AG04449 (cell line): ENCODE measurements around the gene CHSY3.

Experiments
- CTCF ChIA-PET: fragments of 350-600 bp; formaldehyde crosslinking; extraction: SDS; loops from one replicate; lab custom pipeline; 2021; ENCODE audit warnings: antibody characterized with exemption; lab: Yijun Ruan, JAX
- POLR2A ChIA-PET: fragments of 400-600, 350-600 bp; formaldehyde crosslinking; extraction: SDS; loops from one replicate; lab custom pipeline; 2020; ENCODE audit warnings: antibody characterized with exemption, inconsistent platforms; lab: Yijun Ruan, JAX
- DNase-seq: peaks from one replicate; pipeline ENCODE4 v3.0.0-alpha.2; 2010; ENCODE audit warnings: low read depth, low spot score
- H3K4me3 ChIP-seq: 2 replicates; pipeline ENCODE4 v1.5.1; 2011; ENCODE audit warnings: low read depth, mild to moderate bottlenecking, control low read depth, low read length
- CTCF ChIP-seq: IDR thresholded peaks from one replicate; pipeline ENCODE4 v1.5.1; 2011; ENCODE audit warnings: mild to moderate bottlenecking, moderate library complexity, low read length, control low read depth, inconsistent platforms; ENCODE audit not compliant: insufficient read depth; ENCODE audit errors: missing control alignments

The CHSY3 gene

GRCh38 chr5:130065617-130066016 is 161.4 kb downstream of the CHSY3 start:
- DNase-seq = no peak
- ChIA-PET CTCF (no interaction called here), POLR2A (no interaction called here)
- no peak overlapping the region for H3K4me3 ChIP-seq
- no peak for TF ChIP-seq CTCF

- H3K4me3 ChIP-seq = no peak overlapping the region
- POLR2A ChIA-PET = no interaction called here
- no peak for TF ChIP-seq CTCF
- peak; percentile 29 for DNase-seq
- CTCF ChIA-PET = no interaction called here
These were observed 162.4 kb downstream of the CHSY3 start for GRCh38 chr5:130066644-130067043.

GRCh38 chr5:130067364-130067763 is 163.1 kb downstream of the CHSY3 start:
- DNase-seq = no peak
- no peak for TF ChIP-seq CTCF
- no peak overlapping the region for H3K4me3 ChIP-seq
- ChIA-PET POLR2A (no interaction called here), CTCF (no interaction called here)

GRCh38 chr5:130068101-130068500 is 163.8 kb downstream of the CHSY3 start:
- H3K4me3 ChIP-seq = no peak overlapping the region
- no peak for DNase-seq
- TF ChIP-seq CTCF = no peak
- ChIA-PET CTCF (no interaction called here), POLR2A (no interaction called here)

GRCh38 chr5:130068988-130069387 is 164.7 kb downstream of the CHSY3 start:
- ChIA-PET CTCF (no interaction called here), POLR2A (no interaction called here)
- no peak for TF ChIP-seq CTCF
- H3K4me3 ChIP-seq = no peak overlapping the region
- no peak for DNase-seq

GRCh38 chr5:130074820-130075219 is 170.6 kb downstream of the CHSY3 start:
- no peak overlapping the region for H3K4me3 ChIP-seq
- CTCF ChIA-PET = no interaction called here
- DNase-seq = no peak
- TF ChIP-seq CTCF = no peak
- POLR2A ChIA-PET = no interaction called here
